Uterus (tissue), 4 donors: ENCODE data around the gene VAX1. TPM values are rescaled to one million over a fixed set of nuclear protein-coding genes. Genes with fewer than 3 reads are reported as not detected.

Experiments used
- DNase-seq, 2 donors: peaks; one replicate each; pipeline ENCODE4 v3.0.0-alpha.2; 2019 to 2020
- H3K27ac ChIP-seq, 2 donors: fragments of 200-600 bp; sonication (generic); 1 replicate in 1 of 2; 2 replicates in 1 of 2; pipeline ENCODE4 v1.5.1; 2016 to 2018
- H3K27me3 ChIP-seq, 2 donors: fragments of 200-600 bp; sonication (generic); one replicate each; pipeline ENCODE4 v1.5.1; 2018 to 2019; ENCODE audit warnings: control low read depth in 1 of 2
- H3K36me3 ChIP-seq, 2 donors: fragments of 200-600 bp; sonication (generic); one replicate each; pipeline ENCODE4 v1.5.1; 2019; ENCODE audit warnings: control low read depth in 1 of 2
- H3K4me1 ChIP-seq, 2 donors: fragments of 200-600 bp; sonication (generic); one replicate each; pipeline ENCODE4 v1.5.1; 2018 to 2019; ENCODE audit warnings: control low read depth in 1 of 2
- H3K4me3 ChIP-seq, 2 donors: fragments of 200-600 bp; sonication (generic); 1 replicate in 1 of 2; 2 replicates in 1 of 2; pipeline ENCODE4 v1.5.1; 2018 to 2019; ENCODE audit warnings: mild to moderate bottlenecking in 1 of 2
- H3K9me3 ChIP-seq, 2 donors: fragments of 200-600 bp; sonication (generic); one replicate each; pipeline ENCODE4 v1.5.1; 2019; ENCODE audit warnings: control low read depth in 1 of 2
- POLR2A ChIP-seq, 2 donors: fragments of 450-650 bp; IDR thresholded peaks; one replicate each; pipeline ENCODE4 v1.6.1; 2016; ENCODE audit warnings: antibody characterized with exemption in 2 of 2, mild to moderate bottlenecking in 1 of 2, moderate library complexity in 1 of 2
- intact Hi-C: fragments of 100-400 bp; cut with DNase I; formaldehyde crosslinking; loops from one replicate; pipeline ENCODE4 v1.15.1; 2023; ENCODE audit warnings: low total_unique reads
- total RNA-seq, 4 donors: library from RNA; depleted of rRNA in 3 of 4; stranded (reverse); fragments of >200 nt in 3 of 4; gene quantifications; one replicate each; pipeline versions ENCODE4 v1.1.0 to v1.2.4, GENCODE V29; 2014 to 2023
- TF ChIP-seq, protein P1 (sequence below), 4 experiments: fragments of 200-600 bp in 2 of 4; fragments of 450-650 bp in 2 of 4; sonication (generic) in 2 of 4; IDR thresholded peaks; one replicate each; pipeline ENCODE4 v1.5.1; 2016 to 2019; ENCODE audit warnings: antibody characterized with exemption in 4 of 4, mild to moderate bottlenecking in 2 of 4, moderate library complexity in 1 of 4
- donor health status: DM: yes; HTN: yes; CAD: no.

VAX1 gene
- total RNA-seq, 4 donors from 2014 or later = not detected

DNA sequence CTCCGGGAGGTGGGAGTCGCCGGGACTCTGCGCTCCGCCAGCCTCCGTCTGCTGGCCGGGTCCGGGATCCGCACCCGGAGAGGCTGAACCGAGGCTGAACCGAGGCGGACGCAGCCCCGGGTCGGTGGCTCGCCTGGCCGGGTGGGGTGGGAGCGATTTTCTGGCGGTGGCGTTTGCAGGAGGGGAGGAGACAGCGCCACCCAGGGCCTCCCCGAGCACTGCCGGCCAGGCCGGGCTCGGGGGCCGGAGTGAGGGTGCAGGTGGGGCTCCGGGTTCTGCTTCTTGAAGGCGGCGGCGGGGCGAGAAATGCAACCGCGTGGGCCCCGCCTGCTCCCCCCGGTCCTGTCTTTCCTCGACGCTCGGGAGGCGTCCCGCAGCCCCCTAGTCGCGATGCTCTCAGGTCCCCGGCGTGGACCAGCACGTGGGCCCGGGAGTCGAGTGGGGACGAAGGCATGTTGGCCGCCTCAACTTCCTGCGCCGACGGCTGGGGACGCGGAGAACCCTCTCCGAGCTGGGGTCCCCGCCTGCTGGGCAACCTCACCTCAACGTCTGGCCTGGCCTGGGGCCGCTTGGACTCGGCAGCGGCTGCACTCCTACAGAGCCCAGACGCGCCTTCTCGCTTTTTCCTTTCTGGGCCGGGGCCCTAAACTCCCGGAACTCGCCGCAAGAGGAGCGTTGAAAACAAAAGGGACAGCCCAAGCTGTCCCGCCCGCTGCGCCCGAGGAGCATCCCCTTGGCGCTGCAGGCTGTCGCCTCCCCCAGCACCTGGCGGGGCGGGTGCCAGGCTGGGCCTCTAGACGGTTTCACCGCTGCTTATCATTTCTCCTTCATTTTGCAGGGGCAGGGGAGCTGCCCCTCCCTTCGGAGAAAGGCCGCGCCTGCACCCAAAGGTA, 25.2 kb upstream of the VAX1 start:
- H3K27ac ChIP-seq = no peak overlapping the region
- H3K36me3 ChIP-seq = no peaks in the 10 kb centered on the region
- H3K4me1 ChIP-seq = peaks cover 0 to 13% of the 10 kb centered on the region in 2 donors
- peaks cover 30 to 97% of the 10 kb centered on the region in 2 donors for H3K27me3 ChIP-seq
- H3K4me3 ChIP-seq = no peak overlapping the region
- intact Hi-C loops = no loop called here
- TF ChIP-seq, protein P1, sequence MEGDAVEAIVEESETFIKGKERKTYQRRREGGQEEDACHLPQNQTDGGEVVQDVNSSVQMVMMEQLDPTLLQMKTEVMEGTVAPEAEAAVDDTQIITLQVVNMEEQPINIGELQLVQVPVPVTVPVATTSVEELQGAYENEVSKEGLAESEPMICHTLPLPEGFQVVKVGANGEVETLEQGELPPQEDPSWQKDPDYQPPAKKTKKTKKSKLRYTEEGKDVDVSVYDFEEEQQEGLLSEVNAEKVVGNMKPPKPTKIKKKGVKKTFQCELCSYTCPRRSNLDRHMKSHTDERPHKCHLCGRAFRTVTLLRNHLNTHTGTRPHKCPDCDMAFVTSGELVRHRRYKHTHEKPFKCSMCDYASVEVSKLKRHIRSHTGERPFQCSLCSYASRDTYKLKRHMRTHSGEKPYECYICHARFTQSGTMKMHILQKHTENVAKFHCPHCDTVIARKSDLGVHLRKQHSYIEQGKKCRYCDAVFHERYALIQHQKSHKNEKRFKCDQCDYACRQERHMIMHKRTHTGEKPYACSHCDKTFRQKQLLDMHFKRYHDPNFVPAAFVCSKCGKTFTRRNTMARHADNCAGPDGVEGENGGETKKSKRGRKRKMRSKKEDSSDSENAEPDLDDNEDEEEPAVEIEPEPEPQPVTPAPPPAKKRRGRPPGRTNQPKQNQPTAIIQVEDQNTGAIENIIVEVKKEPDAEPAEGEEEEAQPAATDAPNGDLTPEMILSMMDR (IDR thresholded peaks at IDR 0.05) = no peak
- TF ChIP-seq POLR2A (IDR thresholded peaks at IDR 0.05) = no peak
- no peaks in the 10 kb centered on the region for H3K9me3 ChIP-seq
- DNase-seq = no peak

GRCh38 chr10:117162093-117163060, 24.3 kb upstream of the VAX1 start:
- Histone ChIP-seq H3K4me1 (peaks cover 0 to 11% of the 10 kb centered on the region in 2 donors), H3K36me3 (no peaks in the 10 kb centered on the region), H3K4me3 (no peak overlapping the region), H3K27ac (no peak overlapping the region), H3K9me3 (no peaks in the 10 kb centered on the region), H3K27me3 (peaks cover 30 to 98% of the 10 kb centered on the region in 2 donors)
- TF ChIP-seq POLR2A (IDR thresholded peaks at IDR 0.05) = no peak
- TF ChIP-seq, protein P1 (IDR thresholded peaks at IDR 0.05) = no peak
- intact Hi-C loops = no loop called here
- no peak for DNase-seq

DNA sequence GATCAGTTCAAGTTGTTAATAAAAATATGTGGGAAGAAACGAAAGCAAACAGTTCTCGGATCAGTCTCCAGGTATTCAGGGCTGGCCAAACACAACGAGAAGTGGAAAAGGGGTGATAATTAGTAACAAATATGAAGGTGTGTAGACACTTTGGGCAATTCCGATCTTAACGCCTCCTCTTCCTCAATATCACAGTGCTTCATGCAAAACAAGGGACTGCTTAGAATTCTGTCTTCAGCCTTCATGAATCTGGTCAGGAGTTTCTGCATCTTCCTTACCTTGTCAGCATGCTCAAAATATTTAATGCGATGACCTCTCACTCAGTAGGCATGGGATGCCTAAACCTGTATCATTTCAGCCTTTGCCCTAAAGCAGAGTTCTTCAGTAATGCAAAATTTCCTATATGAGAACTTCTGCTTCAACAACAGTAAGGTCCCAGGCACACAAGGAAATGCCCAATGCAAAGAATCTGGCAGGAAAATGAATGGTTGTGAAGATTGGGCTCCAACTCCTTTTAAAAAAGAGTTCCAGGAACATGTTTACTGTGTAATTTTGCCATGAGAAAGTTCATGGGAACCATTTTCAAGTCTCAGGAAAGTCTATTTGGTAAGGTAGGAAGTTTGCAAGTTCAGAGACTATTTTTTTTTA, 23.4 kb upstream of the VAX1 start:
- DNase-seq = no peak
- intact Hi-C loops = no loop called here
- H3K36me3 ChIP-seq = no peaks in the 10 kb centered on the region
- H3K27ac ChIP-seq = no peak overlapping the region
- no peaks in the 10 kb centered on the region for H3K9me3 ChIP-seq
- peaks cover 30 to 98% of the 10 kb centered on the region in 2 donors for H3K27me3 ChIP-seq
- H3K4me3 ChIP-seq = no peak overlapping the region
- no peak for TF ChIP-seq POLR2A (IDR thresholded peaks at IDR 0.05)
- TF ChIP-seq, protein P1 (IDR thresholded peaks at IDR 0.05) = no peak
- peaks cover 0 to 11% of the 10 kb centered on the region in 2 donors for H3K4me1 ChIP-seq

DNA sequence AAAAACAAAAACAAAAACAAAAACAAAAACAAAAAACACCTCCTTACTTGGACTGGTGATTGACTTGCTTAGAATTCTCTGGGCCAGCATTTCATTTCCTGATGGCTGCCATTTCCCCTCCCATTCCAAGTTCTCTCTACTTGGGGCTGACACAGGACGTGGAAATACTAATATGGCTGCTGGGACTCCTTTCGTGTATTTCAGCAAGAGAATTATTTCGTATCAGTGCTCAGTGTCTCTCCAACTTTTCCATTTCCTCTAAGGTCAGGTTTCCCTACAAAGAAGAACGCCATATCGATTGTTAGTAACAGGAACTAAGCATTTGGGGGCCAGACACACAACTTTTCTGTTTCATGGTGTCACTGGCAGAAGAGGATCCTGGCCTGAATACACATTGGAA, 22.5 kb upstream of the VAX1 start:
- TF ChIP-seq POLR2A (IDR thresholded peaks at IDR 0.05) = no peak
- TF ChIP-seq, protein P1 (IDR thresholded peaks at IDR 0.05) = no peak
- Histone ChIP-seq H3K27ac (no peak overlapping the region), H3K4me3 (no peak overlapping the region), H3K36me3 (no peaks in the 10 kb centered on the region), H3K4me1 (peaks cover 0 to 11% of the 10 kb centered on the region in 2 donors), H3K9me3 (no peaks in the 10 kb centered on the region), H3K27me3 (peaks cover 30 to 98% of the 10 kb centered on the region in 2 donors)
- no peak for DNase-seq
- intact Hi-C loops = no loop called here
